Stomach smooth muscle (tissue), 2 donors: ENCODE data around the gene MATR3.
"Not testable (repeated sequence)": the region's sequence is repeated elsewhere in the genome, so short reads cannot be mapped to it uniquely, and the experiment has no call there.

ENCODE experiments used
- H3K27ac ChIP-seq: one replicate; pipeline ENCODE4 v1.7.0; 2013; ENCODE audit warnings: mild to moderate bottlenecking, low read length, inconsistent platforms
- H3K27me3 ChIP-seq, 2 donors: one replicate each; pipeline ENCODE4 v1.7.0; 2013; ENCODE audit warnings: low read length in 2 of 2; ENCODE audit not compliant: insufficient read depth in 2 of 2, control insufficient read depth in 1 of 2
- H3K36me3 ChIP-seq, 2 donors: one replicate each; pipeline ENCODE4 v1.7.0; 2013; ENCODE audit warnings: low read length in 2 of 2; ENCODE audit not compliant: control insufficient read depth in 2 of 2, insufficient read depth in 2 of 2
- H3K4me1 ChIP-seq: one replicate; pipeline ENCODE4 v1.7.0; 2013; ENCODE audit warnings: low read length; ENCODE audit not compliant: control insufficient read depth, insufficient read depth
- H3K4me3 ChIP-seq, 2 donors: one replicate each; pipeline ENCODE4 v1.7.0; 2013; ENCODE audit warnings: low read length in 2 of 2
- H3K9ac ChIP-seq, 2 donors: one replicate each; pipeline ENCODE4 v1.7.0; 2013; ENCODE audit warnings: low read length in 2 of 2, mild to moderate bottlenecking in 1 of 2
- H3K9me3 ChIP-seq, 2 donors: one replicate each; pipeline ENCODE4 v1.7.0; 2013; ENCODE audit warnings: low read length in 2 of 2; ENCODE audit not compliant: control insufficient read depth in 2 of 2
- donor health status: healthy.
- donor health status: Pancreatic carcinoma.

The MATR3 gene

DNA sequence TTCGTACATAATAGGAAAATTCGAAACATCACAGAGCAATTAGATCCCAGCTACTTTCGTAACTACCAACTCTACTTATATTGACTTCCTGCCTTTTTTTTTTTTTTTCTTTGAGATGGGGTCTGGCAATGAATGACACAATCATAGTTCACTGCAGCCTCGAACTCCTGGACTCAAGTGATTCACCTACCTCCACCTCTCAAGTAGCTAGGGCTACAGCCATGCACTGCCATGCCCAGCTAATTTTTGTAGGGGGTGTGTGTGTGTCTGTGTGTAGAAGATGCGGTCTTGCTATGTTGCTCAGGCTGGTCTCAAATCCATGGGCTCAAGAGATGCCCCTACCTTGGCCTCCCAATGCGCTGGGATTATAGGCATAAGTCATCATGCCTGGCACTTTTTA is 42.3 kb downstream of the MATR3 start:
- no peak overlapping the region for H3K4me3 ChIP-seq
- H3K27me3 ChIP-seq: no peaks in the 10 kb centered on the region
- H3K36me3 ChIP-seq: peaks cover 7 to 12% of the 10 kb centered on the region in 2 donors
- no peak overlapping the region for H3K27ac ChIP-seq
- H3K4me1 ChIP-seq: no peaks in the 10 kb centered on the region
- H3K9me3 ChIP-seq: no peaks in the 10 kb centered on the region
- no peak overlapping the region for H3K9ac ChIP-seq

DNA sequence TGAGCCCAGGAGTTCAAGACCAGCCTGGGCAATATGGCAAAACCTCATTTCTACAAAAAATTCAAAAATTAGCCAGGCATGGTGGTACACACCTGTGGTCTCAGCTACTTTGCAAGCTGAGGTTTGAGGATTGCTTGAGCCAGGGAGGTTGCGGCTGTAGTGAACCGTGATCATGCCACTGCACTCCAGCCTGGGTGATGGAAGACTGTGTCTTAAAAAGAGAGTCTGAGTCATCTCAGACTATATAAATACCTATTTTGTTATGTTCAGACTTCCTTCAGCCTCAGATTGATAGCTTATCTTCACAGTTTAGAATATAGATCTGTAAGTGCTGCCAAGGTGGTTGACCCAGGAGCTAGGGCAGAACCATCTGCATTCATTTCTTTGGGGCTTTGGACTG is 46.5 kb downstream of the MATR3 start:
- no peak overlapping the region for H3K9ac ChIP-seq
- no peaks in the 10 kb centered on the region for H3K9me3 ChIP-seq
- no peak overlapping the region for H3K4me3 ChIP-seq
- no peaks in the 10 kb centered on the region for H3K36me3 ChIP-seq
- H3K27me3 ChIP-seq: no peaks in the 10 kb centered on the region
- peaks cover 15% of the 10 kb centered on the region for H3K4me1 ChIP-seq
- no peak overlapping the region for H3K27ac ChIP-seq

GRCh38 chr5:139341187-139341688 is 47.7 kb downstream of the MATR3 start:
- Histone ChIP-seq H3K27ac (peak overlapping the region; percentile 97), H3K9ac (peak overlapping the region; percentile 60 to 63)

DNA sequence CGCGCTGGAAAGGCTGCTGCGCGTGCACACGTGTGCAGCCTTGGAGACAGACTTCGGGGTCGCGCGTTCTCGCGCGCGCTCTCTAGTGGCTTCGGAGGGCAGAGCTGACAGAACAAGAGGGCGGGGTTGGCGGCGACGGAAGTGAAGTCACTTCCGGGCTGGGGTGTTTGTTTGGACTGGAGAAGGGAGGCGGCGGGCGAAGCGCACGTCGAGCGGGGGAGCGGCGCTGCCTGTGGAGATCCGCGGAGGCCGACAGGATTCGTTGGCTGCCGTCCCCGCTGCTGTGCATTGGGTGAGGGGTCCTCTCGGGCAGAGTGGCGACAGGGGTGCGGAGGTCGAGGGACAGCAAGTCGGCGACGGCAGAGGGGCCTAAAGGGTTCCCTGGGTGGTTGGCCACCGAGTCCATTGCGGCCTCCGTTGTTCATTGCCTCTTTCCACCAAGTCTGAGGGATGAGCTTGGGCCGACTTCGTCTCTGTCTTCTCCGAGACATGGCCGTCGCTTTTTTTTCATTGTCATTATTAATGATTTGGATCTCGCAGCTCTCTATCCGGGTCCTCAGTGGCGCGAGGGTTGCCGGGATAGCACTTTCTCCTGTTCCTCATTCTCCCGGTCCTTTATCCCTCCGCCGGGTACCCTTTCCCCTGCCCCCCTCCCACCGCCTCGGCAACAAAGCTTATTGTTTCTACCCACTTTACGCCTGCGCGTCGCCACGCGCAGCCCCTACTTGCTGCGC is 48.3 kb downstream of the MATR3 start, which contains the start of gene PAIP2:
Gene PAIP2 (plus strand): TSS at position 166 of the 734 bp plus-strand sequence. CDS start 21,931 bp downstream, outside the sequence.
- peak within 1 kb of the TSS; percentile 98 to 99 for H3K4me3 ChIP-seq
- peak within 1 kb of the TSS; percentile 97 for H3K27ac ChIP-seq
- no peaks in the 10 kb centered on the region for H3K9me3 ChIP-seq
- no peaks in the 10 kb centered on the region for H3K36me3 ChIP-seq
- H3K4me1 ChIP-seq: peaks cover 15% of the 10 kb centered on the region
- no peaks in the 10 kb centered on the region for H3K27me3 ChIP-seq
- H3K9ac ChIP-seq: peak within 1 kb of the TSS; percentile 99

More at GRCh38 chr5:139341187-139341688, 47.7 kb downstream of the MATR3 start:
- H3K27me3 ChIP-seq: no peaks in the 10 kb centered on the region
- H3K4me3 ChIP-seq: peak overlapping the region; percentile 98 to 99
- H3K36me3 ChIP-seq: no peaks in the 10 kb centered on the region
- no peaks in the 10 kb centered on the region for H3K9me3 ChIP-seq
- peaks cover 15% of the 10 kb centered on the region for H3K4me1 ChIP-seq

GRCh38 chr5:139342423-139342723 is 48.8 kb downstream of the MATR3 start:
- no peaks in the 10 kb centered on the region for H3K36me3 ChIP-seq
- peaks cover 15% of the 10 kb centered on the region for H3K4me1 ChIP-seq
- H3K4me3 ChIP-seq: peak overlapping the region; percentile 98 to 99
- H3K27ac ChIP-seq: peak overlapping the region; percentile 97
- no peaks in the 10 kb centered on the region for H3K9me3 ChIP-seq
- H3K9ac ChIP-seq: peak overlapping the region; percentile 99
- H3K27me3 ChIP-seq: no peaks in the 10 kb centered on the region

GRCh38 chr5:139343476-139343875 is 49.9 kb downstream of the MATR3 start:
- H3K9ac ChIP-seq: peak overlapping the region in 1 of 2 donors; percentile 99
- H3K27me3 ChIP-seq: no peaks in the 10 kb centered on the region
- peak overlapping the region; percentile 98 to 99 for H3K4me3 ChIP-seq
- peaks cover 15% of the 10 kb centered on the region for H3K4me1 ChIP-seq
- no peaks in the 10 kb centered on the region for H3K9me3 ChIP-seq
- no peaks in the 10 kb centered on the region for H3K36me3 ChIP-seq
- H3K27ac ChIP-seq: no peak overlapping the region

GRCh38 chr5:139344177-139344576 is 50.6 kb downstream of the MATR3 start:
- Histone ChIP-seq H3K27ac (no peak overlapping the region), H3K9ac (no peak overlapping the region), H3K27me3 (no peaks in the 10 kb centered on the region), H3K4me3 (no peak overlapping the region), H3K4me1 (peaks cover 15% of the 10 kb centered on the region), H3K9me3 (no peaks in the 10 kb centered on the region), H3K36me3 (no peaks in the 10 kb centered on the region)

DNA sequence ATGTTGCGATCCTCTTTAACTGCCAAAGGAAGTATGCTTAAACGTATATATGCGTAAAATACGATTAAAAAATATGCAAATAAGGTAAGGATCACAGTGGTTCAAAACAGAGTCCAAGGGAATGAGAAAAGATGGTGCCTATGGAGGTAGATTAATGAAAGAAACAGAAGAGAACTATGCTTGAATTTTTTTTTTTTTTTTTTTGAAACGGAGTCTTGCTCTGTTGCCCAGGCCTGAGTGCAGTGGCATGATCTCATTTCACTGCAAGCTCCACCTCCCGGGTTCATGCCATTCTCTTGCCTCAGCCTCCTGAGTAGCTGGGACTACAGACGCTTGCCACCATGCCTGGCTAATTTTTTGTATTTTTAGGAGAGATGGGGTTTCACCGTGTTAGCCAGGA is 51.9 kb downstream of the MATR3 start:
- not testable (repeated sequence) for H3K36me3 ChIP-seq, H3K9ac ChIP-seq, H3K4me3 ChIP-seq, H3K27ac ChIP-seq, H3K9me3 ChIP-seq, H3K27me3 ChIP-seq
- H3K4me1 ChIP-seq: peaks cover 17% of the 10 kb centered on the region

GRCh38 chr5:139347863-139348262 is 54.3 kb downstream of the MATR3 start:
- H3K9ac ChIP-seq, H3K9me3 ChIP-seq, H3K36me3 ChIP-seq, H3K27me3 ChIP-seq, H3K4me3 ChIP-seq, H3K4me1 ChIP-seq, H3K27ac ChIP-seq: not testable (repeated sequence)

DNA sequence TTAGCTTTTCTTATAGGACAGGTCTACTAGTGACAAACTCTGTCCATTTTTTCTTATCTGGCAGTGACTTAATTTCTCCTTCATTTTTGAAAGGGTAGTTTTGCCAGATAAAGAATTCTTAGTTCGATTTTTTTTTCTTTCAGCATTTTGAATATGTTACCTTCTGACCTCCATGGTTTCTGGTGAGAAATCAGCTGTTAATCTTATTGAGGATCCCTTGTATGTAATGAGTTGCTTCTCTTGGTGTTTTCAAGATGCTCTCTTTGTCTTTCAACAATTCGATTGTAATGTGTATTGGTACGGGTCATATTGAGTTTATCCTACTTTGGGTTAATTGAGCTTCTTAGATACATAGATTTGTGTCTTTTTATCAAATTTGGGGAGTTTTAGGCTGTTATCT is 60.6 kb downstream of the MATR3 start:
- Histone ChIP-seq H3K4me1 (peaks cover 2% of the 10 kb centered on the region), H3K36me3 (peaks cover 0 to 4% of the 10 kb centered on the region in 2 donors), H3K9me3 (no peaks in the 10 kb centered on the region), H3K27me3 (no peaks in the 10 kb centered on the region), H3K4me3 (no peak overlapping the region), H3K27ac (no peak overlapping the region), H3K9ac (no peak overlapping the region)

DNA sequence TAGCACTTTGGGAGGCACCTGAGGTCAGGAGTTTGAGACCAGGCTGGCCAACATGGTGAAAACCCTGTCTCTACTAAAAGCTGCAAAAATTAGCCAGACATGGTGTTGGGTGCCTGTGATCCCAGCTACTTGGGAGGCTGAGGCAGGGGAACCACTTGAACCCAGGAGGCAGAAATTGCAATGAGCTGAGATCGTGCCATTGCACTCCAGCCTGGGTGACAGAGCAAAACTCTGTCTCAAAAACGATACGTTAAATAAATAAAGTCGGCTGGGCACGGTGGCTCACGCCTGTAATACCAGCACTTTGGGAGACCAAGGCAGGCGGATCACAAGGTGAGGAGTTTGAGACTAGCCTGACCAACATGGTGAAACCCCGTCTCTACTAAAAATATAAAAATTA is 62.4 kb downstream of the MATR3 start:
- not testable (repeated sequence) for H3K4me3 ChIP-seq, H3K9ac ChIP-seq, H3K36me3 ChIP-seq, H3K27ac ChIP-seq, H3K9me3 ChIP-seq, H3K27me3 ChIP-seq, H3K4me1 ChIP-seq
